H9 (cell line): ENCODE results near the gene TNFSF4. TPM values are rescaled to one million over a fixed set of nuclear protein-coding genes. Genes with fewer than 3 reads are reported as not detected.

Experiments used
- DNase-seq: peaks from one replicate; pipeline ENCODE4 v3.0.0-alpha.2; 2017
- H2AFZ ChIP-seq: one replicate; pipeline ENCODE4 v1.6.1; 2013; ENCODE audit warnings: mild to moderate bottlenecking, low read length, control low read depth, moderate library complexity
- H2AK5ac ChIP-seq: 2 replicates; pipeline ENCODE4 v1.6.1; 2013; ENCODE audit warnings: low read length, control low read depth, mixed read lengths; ENCODE audit not compliant: insufficient read length
- H2BK120ac ChIP-seq: one replicate; pipeline ENCODE4 v1.6.1; 2013; ENCODE audit warnings: low read depth, mild to moderate bottlenecking, low read length, control low read depth, inconsistent platforms; ENCODE audit not compliant: poor library complexity, severe bottlenecking
- H2BK12ac ChIP-seq: 2 replicates; pipeline ENCODE4 v1.6.1; 2013; ENCODE audit warnings: low read length, control low read depth, mixed read lengths, low read depth; ENCODE audit not compliant: insufficient read length
- H2BK15ac ChIP-seq: 2 replicates; pipeline ENCODE4 v1.6.1; 2013; ENCODE audit warnings: low read depth, low read length, control low read depth
- H2BK20ac ChIP-seq: one replicate; pipeline ENCODE4 v1.6.1; 2013; ENCODE audit warnings: low read depth, mild to moderate bottlenecking, low read length, control low read depth, inconsistent platforms; ENCODE audit not compliant: poor library complexity, severe bottlenecking
- H2BK5ac ChIP-seq: 2 replicates; pipeline ENCODE4 v1.6.1; 2013; ENCODE audit warnings: low read length, control low read depth, mixed read lengths; ENCODE audit not compliant: insufficient read length
- H3K14ac ChIP-seq: 2 replicates; pipeline ENCODE4 v1.6.1; 2013; ENCODE audit warnings: low read length, control low read depth; ENCODE audit not compliant: insufficient read depth
- H3K18ac ChIP-seq: 2 replicates; pipeline ENCODE4 v1.6.1; 2013; ENCODE audit warnings: low read depth, mild to moderate bottlenecking, mixed read lengths, low read length, control low read depth; ENCODE audit not compliant: insufficient read length
- H3K23ac ChIP-seq: 2 replicates; pipeline ENCODE4 v1.6.1; 2013; ENCODE audit warnings: low read length, control low read depth, mixed read lengths, low read depth; ENCODE audit not compliant: insufficient read length
- H3K23me2 ChIP-seq: 2 replicates; pipeline ENCODE4 v1.6.1; 2013; ENCODE audit warnings: low read depth, mild to moderate bottlenecking, mixed read lengths, low read length, control low read depth; ENCODE audit not compliant: insufficient read length, poor library complexity, severe bottlenecking
- H3K27ac ChIP-seq: 2 replicates; pipeline ENCODE4 v1.5.1; 2013; ENCODE audit warnings: low read length, control low read depth, mixed read lengths, low read depth; ENCODE audit not compliant: insufficient read length
- H3K27me3 ChIP-seq: 2 replicates; pipeline ENCODE4 v1.6.1; 2013; ENCODE audit warnings: low read length, control low read depth, inconsistent platforms; ENCODE audit not compliant: insufficient read depth
- H3K4ac ChIP-seq: 2 replicates; pipeline ENCODE4 v1.6.1; 2013; ENCODE audit warnings: low read depth, mild to moderate bottlenecking, control low read depth, inconsistent platforms, low read length, moderate library complexity
- H3K4me1 ChIP-seq: 2 replicates; pipeline ENCODE4 v1.6.1; 2013; ENCODE audit warnings: low read length, control low read depth, inconsistent platforms; ENCODE audit not compliant: insufficient read depth
- H3K4me2 ChIP-seq: 2 replicates; pipeline ENCODE4 v1.6.1; 2013; ENCODE audit warnings: low read length, control low read depth, mixed read lengths; ENCODE audit not compliant: insufficient read length, insufficient read depth
- H3K56ac ChIP-seq: 2 replicates; pipeline ENCODE4 v1.6.1; 2013; ENCODE audit warnings: low read depth, mild to moderate bottlenecking, mixed read lengths, low read length, control low read depth; ENCODE audit not compliant: insufficient read length
- H3K79me1 ChIP-seq: 2 replicates; pipeline ENCODE4 v1.6.1; 2013; ENCODE audit warnings: low read depth, mild to moderate bottlenecking, moderate library complexity, low read length, control low read depth, inconsistent platforms; ENCODE audit not compliant: insufficient read depth, poor library complexity, severe bottlenecking
- H3K79me2 ChIP-seq: 2 replicates; pipeline ENCODE4 v1.6.1; 2013; ENCODE audit warnings: low read length, control low read depth, inconsistent platforms; ENCODE audit not compliant: insufficient read depth
- H3K9ac ChIP-seq: 2 replicates; pipeline ENCODE4 v1.6.1; 2013; ENCODE audit warnings: low read length, control low read depth, mixed read lengths; ENCODE audit not compliant: insufficient read length; ENCODE audit errors: extremely low read depth
- H3K9me3 ChIP-seq: one replicate; pipeline ENCODE4 v1.6.1; 2013; ENCODE audit warnings: low read depth, low read length, inconsistent platforms; ENCODE audit not compliant: control insufficient read depth
- H3T11ph ChIP-seq: one replicate; pipeline ENCODE4 v1.6.1; 2013; ENCODE audit warnings: mild to moderate bottlenecking, low read length, control low read depth, inconsistent platforms
- H4K20me1 ChIP-seq: one replicate; pipeline ENCODE4 v1.6.1; 2013; ENCODE audit not compliant: control insufficient read depth, insufficient read length, insufficient read depth
- H4K5ac ChIP-seq: 2 replicates; pipeline ENCODE4 v1.6.1; 2013; ENCODE audit warnings: low read depth, mild to moderate bottlenecking, mixed read lengths, low read length, control low read depth; ENCODE audit not compliant: insufficient read length
- H4K8ac ChIP-seq: replicated peaks from 2 replicates; pipeline ENCODE4 v1.6.1; 2013; ENCODE audit warnings: low read length, control low read depth, mixed read lengths, low read depth; ENCODE audit not compliant: insufficient read length
- H4K91ac ChIP-seq: 2 replicates; pipeline ENCODE4 v1.6.1; 2013; ENCODE audit warnings: low read depth, mild to moderate bottlenecking, moderate library complexity, mixed read lengths, low read length, control low read depth; ENCODE audit not compliant: insufficient read length
- H3K27ac Mint-ChIP-seq, 3 experiments: 2 replicates in 2 of 3; 3 replicates in 1 of 3; pipeline ENCODE4 v1.8.0; 2020 to 2021; ENCODE audit warnings: mixed read lengths in 3 of 3, mild to moderate bottlenecking in 1 of 3, moderate library complexity in 1 of 3
- H3K27me3 Mint-ChIP-seq: 2 replicates; pipeline ENCODE4 v1.8.0; 2021; ENCODE audit warnings: low read depth, mild to moderate bottlenecking, moderate library complexity, mixed read lengths
- H3K36me3 Mint-ChIP-seq, 3 experiments: 2 replicates in 2 of 3; 3 replicates in 1 of 3; pipeline ENCODE4 v1.8.0; 2020 to 2021; ENCODE audit warnings: low read depth in 3 of 3, mixed read lengths in 3 of 3; ENCODE audit not compliant: insufficient read depth in 1 of 3
- H3K4me1 Mint-ChIP-seq, 2 experiments: 2 replicates each; pipeline ENCODE4 v1.8.0; 2020; ENCODE audit warnings: mixed read lengths in 2 of 2
- H3K4me3 Mint-ChIP-seq, 2 experiments: 2 replicates in 1 of 2; 3 replicates in 1 of 2; pipeline ENCODE4 v1.8.0; 2020 to 2021; ENCODE audit warnings: mild to moderate bottlenecking in 2 of 2, mixed read lengths in 2 of 2, moderate library complexity in 1 of 2
- H3K9me3 Mint-ChIP-seq, 2 experiments: 2 replicates in 1 of 2; 3 replicates in 1 of 2; pipeline ENCODE4 v1.8.0; 2020; ENCODE audit warnings: mild to moderate bottlenecking in 2 of 2, mixed read lengths in 2 of 2, moderate library complexity in 1 of 2
- CTCF ChIP-seq: fragments of 200-600 bp; sonication (generic); conservative IDR thresholded peaks from 3 replicates; pipeline ENCODE4 v1.8.0; 2021; ENCODE audit warnings: antibody characterized with exemption, mild to moderate bottlenecking
- WGBS: extraction: QIAGEN DNeasy Blood & Tissue Kit; methylation state at CpG from one replicate; pipeline ENCODE4 v1.1.7; 2013; ENCODE audit warnings: missing lambda C conversion rate, low lambda C conversion rate, mixed read lengths; ENCODE audit not compliant: insufficient read length; ENCODE audit errors: extremely low coverage; 5-methylcytosine and 5-hydroxymethylcytosine counted together
- total RNA-seq: library from RNA; stranded (reverse); gene quantifications from 2 replicates; pipeline ENCODE4 v1.2.1, GENCODE V29; 2021

The TNFSF4 gene
- total RNA-seq, 1 experiment from 2014 or later, result 0.28 TPM

GRCh38 chr1:173148545-173148944, 58.6 kb downstream of the TNFSF4 start:
- WGBS, result no CpG with 5 or more reads among the region's 2 CpGs
- Histone ChIP-seq H2AK5ac (no peak overlapping the region), H3K4ac (no peak overlapping the region), H3K18ac (no peak overlapping the region), H3K4me2 (no peak overlapping the region), H3K56ac (no peak overlapping the region), H3K23me2 (no peaks in the 10 kb centered on the region), H3K9me3 (peaks cover 1% of the 10 kb centered on the region), H4K8ac (no peak overlapping the region), H3K4me1 (no peaks in the 10 kb centered on the region), H3K79me1 (no peaks in the 10 kb centered on the region), H4K20me1 (no peaks in the 10 kb centered on the region), H2BK120ac (no peak overlapping the region), H2AFZ (no peak overlapping the region), H3K27me3 (no peaks in the 10 kb centered on the region), H4K5ac (no peak overlapping the region), H3K23ac (no peak overlapping the region), H3K79me2 (no peaks in the 10 kb centered on the region), H2BK15ac (no peak overlapping the region), H3T11ph (no peak overlapping the region), H2BK5ac (no peak overlapping the region), H3K9ac (no peak overlapping the region), H3K14ac (no peak overlapping the region), H4K91ac (no peak overlapping the region), H2BK20ac (no peak overlapping the region), H2BK12ac (no peak overlapping the region), H3K27ac (no peak overlapping the region)
- no peaks in the 10 kb centered on the region for H3K4me1 Mint-ChIP-seq
- H3K36me3 Mint-ChIP-seq, result peaks cover 7 to 11% (median 9%) of the 10 kb centered on the region in 3 experiments
- TF ChIP-seq CTCF, result no peak
- H3K4me3 Mint-ChIP-seq, result no peak overlapping the region
- no peak overlapping the region for H3K27ac Mint-ChIP-seq
- H3K27me3 Mint-ChIP-seq, result no peaks in the 10 kb centered on the region; the same call in 1 of the 2 replicates
- H3K9me3 Mint-ChIP-seq, result peaks cover 25 to 38% of the 10 kb centered on the region in 2 experiments
- no peak for DNase-seq
